OCI-LY1 (cell line): ENCODE measurements around the gene ZDHHC11.
"Not testable (repeated sequence)": the region's sequence is repeated elsewhere in the genome, so short reads cannot be mapped to it uniquely, and the experiment has no call there.

Experiments
- H2AFZ ChIP-seq: fragments of 200-600 bp; sonication (generic), shearing (Covaris generic); 2 replicates; pipeline ENCODE4 v1.6.0; 2014; ENCODE audit warnings: antibody characterized with exemption, mild to moderate bottlenecking, low read length
- H3F3A ChIP-seq: fragments of 200-600 bp; sonication (generic), shearing (Covaris generic); 2 replicates; pipeline ENCODE4 v1.6.0; 2014; ENCODE audit warnings: mild to moderate bottlenecking, antibody characterized with exemption, low read length, moderate library complexity; ENCODE audit not compliant: insufficient read depth
- H3K27ac ChIP-seq: fragments of 200-600 bp; sonication (generic); 2 replicates; pipeline ENCODE4 v1.5.1; 2014; ENCODE audit warnings: low read length, mixed run types, mild to moderate bottlenecking, low read depth; ENCODE audit not compliant: poor library complexity, severe bottlenecking
- H3K27me3 ChIP-seq: fragments of 200-600 bp; sonication (generic); 2 replicates; pipeline ENCODE4 v1.6.0; 2014; ENCODE audit warnings: antibody characterized with exemption, mild to moderate bottlenecking, low read length, moderate library complexity; ENCODE audit not compliant: insufficient read depth
- H3K36me3 ChIP-seq: fragments of 200-600 bp; sonication (generic); 2 replicates; pipeline ENCODE4 v1.6.1; 2014; ENCODE audit warnings: mild to moderate bottlenecking, antibody characterized with exemption, low read length, moderate library complexity, mixed read lengths; ENCODE audit not compliant: insufficient read depth
- H3K4me1 ChIP-seq: fragments of 200-600 bp; sonication (generic); 2 replicates; pipeline ENCODE4 v1.5.1; 2014; ENCODE audit warnings: mild to moderate bottlenecking, low read length, moderate library complexity; ENCODE audit not compliant: insufficient read depth, severe bottlenecking
- H3K4me2 ChIP-seq: fragments of 200-600 bp; sonication (generic), shearing (Covaris generic); 2 replicates; pipeline ENCODE4 v1.6.1; 2014; ENCODE audit warnings: low read length
- H3K4me3 ChIP-seq: fragments of 200-600 bp; sonication (generic); 2 replicates; pipeline ENCODE4 v1.5.1; 2014; ENCODE audit warnings: low read length, low read depth, mild to moderate bottlenecking, mixed read lengths; ENCODE audit not compliant: poor library complexity, severe bottlenecking
- H3K79me2 ChIP-seq: fragments of 200-600 bp; shearing (Covaris generic); 2 replicates; pipeline ENCODE4 v1.6.1; 2016; ENCODE audit warnings: mixed run types, low read length, mixed read lengths; ENCODE audit not compliant: insufficient read depth
- H3K9ac ChIP-seq: fragments of 200-600 bp; sonication (generic), shearing (Covaris generic); 2 replicates; pipeline ENCODE4 v1.6.1; 2014; ENCODE audit warnings: mild to moderate bottlenecking, low read length, mixed read lengths
- H3K9me2 ChIP-seq: fragments of 200-600 bp; sonication (generic), shearing (Covaris generic); 2 replicates; pipeline ENCODE4 v1.6.1; 2014; ENCODE audit warnings: low read depth, mild to moderate bottlenecking, low read length, mixed read lengths
- H3K9me3 ChIP-seq: fragments of 200-600 bp; shearing (Covaris generic); 2 replicates; pipeline ENCODE4 v1.6.1; 2014; ENCODE audit warnings: low read length, mixed read lengths
- H4K20me1 ChIP-seq: fragments of 200-600 bp; sonication (generic), shearing (Covaris generic); 2 replicates; pipeline ENCODE4 v1.6.0; 2016; ENCODE audit warnings: mild to moderate bottlenecking, low read length; ENCODE audit not compliant: insufficient read depth

ZDHHC11 gene

DNA sequence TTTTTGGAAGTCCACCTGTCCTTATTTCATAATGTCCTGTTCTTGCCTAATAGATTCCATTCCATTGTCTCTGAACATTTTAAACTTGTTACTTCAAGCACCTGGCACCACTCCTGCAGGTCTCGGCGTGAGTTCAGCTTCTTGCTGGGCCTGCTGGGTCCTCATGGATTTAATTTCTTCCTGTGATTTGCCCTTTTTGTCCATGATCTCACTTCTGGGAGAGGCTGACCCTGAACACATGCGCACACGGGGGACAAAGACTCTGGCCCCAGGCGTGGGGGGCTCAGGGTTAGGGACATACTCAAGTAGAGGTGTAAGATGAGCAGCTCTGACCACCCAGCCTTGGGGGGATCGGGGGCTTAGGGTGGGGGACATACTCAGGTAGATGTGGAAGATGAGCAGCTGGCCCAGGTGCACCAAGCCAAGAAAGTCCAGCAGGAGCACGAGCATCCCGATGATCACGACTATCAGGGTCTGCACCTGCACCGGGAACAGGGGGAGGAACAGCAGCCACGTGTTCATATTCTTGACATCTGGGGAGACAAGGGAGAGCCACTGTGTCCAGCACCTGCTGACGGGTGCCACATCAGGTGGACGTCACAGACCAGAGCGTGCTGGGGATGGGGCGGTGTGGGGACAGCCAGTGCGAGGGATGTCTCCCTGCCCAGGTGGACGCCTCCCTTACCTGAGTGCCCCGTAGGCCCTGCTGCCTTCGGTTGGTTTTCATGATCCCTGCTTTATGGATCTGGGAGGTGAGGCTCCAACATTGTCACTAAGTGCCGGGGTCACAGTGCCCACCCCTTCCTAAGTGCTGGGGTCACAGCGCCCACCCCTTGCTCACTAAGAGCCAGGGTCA, 10.4 kb downstream of the ZDHHC11 start:
- H2AFZ ChIP-seq, H3K4me3 ChIP-seq, H3K9ac ChIP-seq, H3K9me2 ChIP-seq, H3K9me3 ChIP-seq, H4K20me1 ChIP-seq, H3K79me2 ChIP-seq, H3K27me3 ChIP-seq, H3F3A ChIP-seq, H3K4me2 ChIP-seq, H3K4me1 ChIP-seq, H3K27ac ChIP-seq, H3K36me3 ChIP-seq: not testable (repeated sequence)

- not testable (repeated sequence) for H3K27ac ChIP-seq, H3K9me3 ChIP-seq, H2AFZ ChIP-seq, H3K9ac ChIP-seq, H4K20me1 ChIP-seq, H3K9me2 ChIP-seq, H3K4me2 ChIP-seq, H3K79me2 ChIP-seq, H3K36me3 ChIP-seq, H3K27me3 ChIP-seq, H3K4me1 ChIP-seq, H3K4me3 ChIP-seq, H3F3A ChIP-seq
These were observed 12.3 kb downstream of the ZDHHC11 start for GRCh38 chr5:838431-838851.

DNA sequence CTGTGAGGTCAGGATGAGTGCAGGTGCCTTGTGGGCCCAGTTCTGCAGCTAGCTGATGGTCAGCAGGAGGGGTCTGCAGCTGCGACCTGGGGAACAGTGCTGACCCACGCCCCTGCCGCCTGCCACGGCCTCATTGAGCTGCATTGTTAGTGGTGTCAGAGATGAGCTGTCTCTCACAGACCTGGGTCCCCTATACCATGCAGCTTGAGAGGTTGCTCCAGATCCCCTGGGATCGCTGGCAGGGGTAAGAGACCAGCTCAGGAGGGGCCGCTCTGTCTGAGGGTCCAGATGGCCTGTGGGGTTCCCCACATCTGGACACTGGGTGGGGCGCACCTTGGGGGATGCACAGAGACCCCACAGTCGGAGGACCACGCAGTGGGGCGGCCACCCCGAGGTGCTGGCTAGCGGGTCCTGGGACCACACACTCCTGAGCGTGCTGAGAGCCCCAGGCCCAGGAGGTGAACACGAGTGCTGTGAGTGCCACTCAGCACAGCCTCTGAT, 13.1 kb downstream of the ZDHHC11 start:
- H3K4me1 ChIP-seq, H3K79me2 ChIP-seq, H3F3A ChIP-seq, H3K9me3 ChIP-seq, H3K4me3 ChIP-seq, H2AFZ ChIP-seq, H3K27me3 ChIP-seq, H3K9ac ChIP-seq, H3K36me3 ChIP-seq, H3K4me2 ChIP-seq, H3K27ac ChIP-seq, H4K20me1 ChIP-seq, H3K9me2 ChIP-seq: not testable (repeated sequence)

- not testable (repeated sequence) for H3K36me3 ChIP-seq, H4K20me1 ChIP-seq, H3K27me3 ChIP-seq, H3K27ac ChIP-seq, H3K79me2 ChIP-seq, H3K4me2 ChIP-seq, H3K9me2 ChIP-seq, H2AFZ ChIP-seq, H3K9me3 ChIP-seq, H3K9ac ChIP-seq, H3K4me3 ChIP-seq, H3F3A ChIP-seq, H3K4me1 ChIP-seq
These were observed 14.7 kb downstream of the ZDHHC11 start for GRCh38 chr5:835933-836612.

- not testable (repeated sequence) for H3K9me2 ChIP-seq, H3K4me3 ChIP-seq, H3K9me3 ChIP-seq, H3K27me3 ChIP-seq, H3K36me3 ChIP-seq, H3K27ac ChIP-seq, H3K9ac ChIP-seq, H3K4me1 ChIP-seq, H2AFZ ChIP-seq, H3K79me2 ChIP-seq, H3F3A ChIP-seq, H4K20me1 ChIP-seq, H3K4me2 ChIP-seq
These were observed 16.8 kb downstream of the ZDHHC11 start for GRCh38 chr5:834013-834412.

- not testable (repeated sequence) for H2AFZ ChIP-seq, H4K20me1 ChIP-seq, H3K9me2 ChIP-seq, H3K9me3 ChIP-seq, H3K4me2 ChIP-seq, H3K79me2 ChIP-seq, H3K36me3 ChIP-seq, H3K27me3 ChIP-seq, H3K9ac ChIP-seq, H3K27ac ChIP-seq, H3K4me3 ChIP-seq, H3F3A ChIP-seq, H3K4me1 ChIP-seq
These were observed 22.6 kb downstream of the ZDHHC11 start for GRCh38 chr5:828194-828593.

DNA sequence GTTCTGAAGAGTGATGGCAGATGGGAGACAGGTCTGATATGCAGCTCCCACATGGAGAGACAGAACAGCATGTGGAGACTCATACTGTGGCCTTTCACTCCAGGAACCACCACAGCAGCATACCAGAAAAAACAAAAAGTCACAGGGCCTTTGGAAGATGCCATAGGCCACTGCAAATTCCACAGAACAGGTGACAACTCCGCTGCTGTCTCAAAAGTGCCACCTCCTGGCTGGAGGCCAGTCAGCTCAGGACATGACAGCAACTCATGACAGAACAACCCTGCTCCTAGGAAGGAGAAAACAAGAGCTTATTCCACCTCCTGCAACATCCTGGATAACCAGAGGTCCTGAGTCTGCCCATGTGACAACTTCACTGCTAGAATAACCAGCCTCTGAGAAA, 25.2 kb downstream of the ZDHHC11 start:
- H3K4me2 ChIP-seq, H3K27me3 ChIP-seq, H3K9me3 ChIP-seq, H3K27ac ChIP-seq, H3K9me2 ChIP-seq, H4K20me1 ChIP-seq, H3K79me2 ChIP-seq, H2AFZ ChIP-seq, H3K36me3 ChIP-seq, H3K4me3 ChIP-seq, H3K4me1 ChIP-seq, H3F3A ChIP-seq, H3K9ac ChIP-seq: not testable (repeated sequence)
